Common myeloid progenitor, CD34-positive (primary cell): Measurements from ENCODE around the gene CD52.
A peak's percentile ranks its signal among the peaks of the same experiment; 100 is the strongest.

Experiments
- CTCF ChIA-PET: fragments of 350-600 bp; sonication (Branson Sonifier 250); formaldehyde crosslinking; loops from one replicate; lab custom pipeline; 2021; ENCODE audit warnings: antibody characterized with exemption; lab: Charles Lee
- POLR2A ChIA-PET: fragments of 350-600 bp; sonication (Branson Sonifier 250); formaldehyde crosslinking; loops from one replicate; lab custom pipeline; 2021; ENCODE audit warnings: antibody characterized with exemption; lab: Charles Lee
- DNase-seq, 3 donors: peaks; one replicate each; pipeline versions ENCODE4 v3.0.0 to v3.0.0-alpha.2; 2013
- H3K27ac ChIP-seq, 2 experiments: 1 replicate in 1 of 2; 2 replicates in 1 of 2; pipeline ENCODE4 v1.7.0; 2013; ENCODE audit warnings: inconsistent platforms in 2 of 2, low read length in 2 of 2, mild to moderate bottlenecking in 2 of 2, low read depth in 1 of 2, moderate library complexity in 1 of 2; ENCODE audit not compliant: severe bottlenecking in 2 of 2, insufficient read depth in 1 of 2, poor library complexity in 1 of 2
- H3K27me3 ChIP-seq, 5 experiments: replicated peaks in 2 of 5; 1 replicate in 3 of 5; 2 replicates in 2 of 5; pipeline versions ENCODE4 v1.6.1 to v1.7.0; 2013; ENCODE audit warnings: low read length in 4 of 5, mild to moderate bottlenecking in 2 of 5, moderate library complexity in 2 of 5, inconsistent platforms in 1 of 5; ENCODE audit not compliant: insufficient read depth in 5 of 5, control insufficient read depth in 4 of 5
- H3K36me3 ChIP-seq, 4 experiments: 1 replicate in 2 of 4; 2 replicates in 2 of 4; pipeline versions ENCODE4 v1.6.1 to v1.7.0; 2013; ENCODE audit warnings: low read length in 3 of 4, control low read depth in 1 of 4, mild to moderate bottlenecking in 1 of 4; ENCODE audit not compliant: control insufficient read depth in 4 of 4, insufficient read depth in 4 of 4
- H3K4me1 ChIP-seq, 4 experiments: 1 replicate in 3 of 4; 2 replicates in 1 of 4; pipeline versions ENCODE4 v1.6.1 to v1.7.1; 2013; ENCODE audit warnings: low read length in 3 of 4, mild to moderate bottlenecking in 3 of 4, control low read depth in 1 of 4, inconsistent platforms in 1 of 4, moderate library complexity in 1 of 4; ENCODE audit not compliant: control insufficient read depth in 4 of 4, insufficient read depth in 4 of 4; ENCODE audit errors: control extremely low read depth in 1 of 4
- H3K4me3 ChIP-seq, 7 experiments: 1 replicate in 4 of 7; 2 replicates in 3 of 7; pipeline versions ENCODE4 v1.5.1 to v1.7.0; 2013; ENCODE audit warnings: mild to moderate bottlenecking in 7 of 7, low read length in 6 of 7, moderate library complexity in 6 of 7, inconsistent platforms in 2 of 7, low read depth in 2 of 7, control low read depth in 1 of 7; ENCODE audit not compliant: insufficient read depth in 4 of 7, control insufficient read depth in 1 of 7; ENCODE audit errors: extremely low read depth in 1 of 7
- H3K9me3 ChIP-seq, 5 experiments: 1 replicate in 4 of 5; 2 replicates in 1 of 5; pipeline versions ENCODE4 v1.6.1 to v1.7.1; 2013; ENCODE audit warnings: low read length in 4 of 5, mild to moderate bottlenecking in 2 of 5, inconsistent platforms in 1 of 5, low read depth in 1 of 5, moderate library complexity in 1 of 5; ENCODE audit not compliant: control insufficient read depth in 4 of 5, insufficient read depth in 2 of 5; ENCODE audit errors: control extremely low read depth in 1 of 5
- WGBS: methylation state at CpG from one replicate; pipeline ENCODE4 v1.1.5; 2013; ENCODE audit not compliant: insufficient coverage; 5-methylcytosine and 5-hydroxymethylcytosine counted together

Gene CD52

DNA sequence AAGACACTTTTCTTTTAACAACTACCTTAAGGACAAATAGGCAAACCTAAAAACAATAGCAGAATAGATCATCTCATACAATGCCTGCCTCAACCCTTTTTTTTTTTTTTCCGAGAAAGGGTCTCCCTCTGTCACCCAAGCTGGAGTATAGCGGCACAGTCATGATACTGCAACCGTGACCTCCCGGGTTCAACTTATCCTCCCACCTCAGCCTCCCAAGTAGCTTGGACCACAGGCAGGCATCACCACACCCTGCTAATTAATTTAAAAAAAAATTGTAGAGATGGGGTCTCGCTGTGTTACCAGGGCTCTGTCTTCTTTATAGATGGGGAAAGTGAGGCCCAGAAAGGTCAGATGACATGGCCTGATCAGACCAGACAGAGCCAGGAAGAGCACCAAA lies 29.9 kb upstream of the CD52 start:
- Histone ChIP-seq H3K9me3 (no peaks in the 10 kb centered on the region), H3K36me3 (peaks cover 0 to 20% (median 4%) of the 10 kb centered on the region in 4 experiments), H3K4me1 (peaks cover 27 to 97% (median 95%) of the 10 kb centered on the region in 4 experiments), H3K27ac (peak overlapping the region; percentile 91 to 92), H3K27me3 (no peaks in the 10 kb centered on the region), H3K4me3 (peak overlapping the region in 2 of 7 experiments; percentile 2 to 9)
- no CpG with 5 or more reads among the region's 5 CpGs for WGBS
- CTCF ChIA-PET, result interaction anchor here (0.9 to 10.7 kb wide), 10 partner anchors 9 to 129 kb away, joined by 3 to 161 read pairs (median 5); partner anchors contain the start of genes CD52, SH3BGRL3 and UBXN11
- POLR2A ChIA-PET, result interaction anchor here (0.6 to 4.6 kb wide), 5 partner anchors 9 to 30 kb away, joined by 3 to 28 read pairs (median 5); partner anchors contain the start of gene CD52
- DNase-seq, result peak in 2 of 3 donors; percentile 50 to 67

DNA sequence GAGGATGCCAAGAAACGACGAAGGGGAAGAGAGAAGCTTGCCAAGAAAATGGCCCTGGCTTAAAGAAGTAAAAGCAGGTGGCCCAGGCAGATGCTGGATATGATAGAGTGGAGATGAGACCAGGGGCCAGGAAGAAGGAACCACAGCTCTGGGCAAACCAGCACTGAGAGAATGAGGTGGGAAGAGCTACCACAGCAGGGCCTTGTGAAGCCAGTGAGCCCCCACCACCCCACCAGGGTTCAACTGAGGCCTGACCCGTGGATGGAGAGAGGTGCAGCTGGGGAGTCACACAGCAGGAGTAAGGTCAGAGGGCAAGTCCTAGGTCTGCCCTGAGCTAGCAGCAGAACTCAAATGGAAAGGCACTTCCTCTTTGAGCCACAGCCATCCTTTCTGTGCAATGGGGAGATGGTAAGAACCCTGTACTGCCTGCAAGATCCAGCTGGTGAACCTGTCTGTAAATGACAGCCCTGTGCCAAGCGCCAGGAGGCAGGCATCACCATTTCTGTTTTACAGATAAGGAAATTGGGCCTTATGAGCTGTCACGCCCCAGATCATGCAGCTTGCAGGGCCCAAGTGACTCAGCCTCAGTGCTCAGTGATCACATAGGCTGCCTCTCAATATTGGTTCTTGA lies 29.3 kb upstream of the CD52 start:
- Histone ChIP-seq H3K36me3 (peaks cover 0 to 18% (median 1%) of the 10 kb centered on the region in 4 experiments), H3K27ac (peak overlapping the region; percentile 91 to 92), H3K27me3 (no peaks in the 10 kb centered on the region), H3K4me1 (peaks cover 27 to 95% (median 92%) of the 10 kb centered on the region in 4 experiments), H3K9me3 (no peaks in the 10 kb centered on the region), H3K4me3 (peak overlapping the region in 2 of 7 experiments; percentile 19 to 35)
- DNase-seq, result peak; percentile 72 to 94 (median 94)
- CTCF ChIA-PET, result interaction anchor here (0.9 to 10.7 kb wide), 15 partner anchors 8 to 128 kb away, joined by 3 to 161 read pairs (median 4); partner anchors contain the start of genes CD52, SH3BGRL3 and UBXN11
- POLR2A ChIA-PET, result interaction anchor here (0.6 to 4.6 kb wide), 9 partner anchors 9 to 87 kb away, joined by 3 to 28 read pairs (median 5); partner anchors contain the start of genes CD52 and SH3BGRL3
- 8% methylated on average over 4 of the region's 5 CpGs for WGBS

DNA sequence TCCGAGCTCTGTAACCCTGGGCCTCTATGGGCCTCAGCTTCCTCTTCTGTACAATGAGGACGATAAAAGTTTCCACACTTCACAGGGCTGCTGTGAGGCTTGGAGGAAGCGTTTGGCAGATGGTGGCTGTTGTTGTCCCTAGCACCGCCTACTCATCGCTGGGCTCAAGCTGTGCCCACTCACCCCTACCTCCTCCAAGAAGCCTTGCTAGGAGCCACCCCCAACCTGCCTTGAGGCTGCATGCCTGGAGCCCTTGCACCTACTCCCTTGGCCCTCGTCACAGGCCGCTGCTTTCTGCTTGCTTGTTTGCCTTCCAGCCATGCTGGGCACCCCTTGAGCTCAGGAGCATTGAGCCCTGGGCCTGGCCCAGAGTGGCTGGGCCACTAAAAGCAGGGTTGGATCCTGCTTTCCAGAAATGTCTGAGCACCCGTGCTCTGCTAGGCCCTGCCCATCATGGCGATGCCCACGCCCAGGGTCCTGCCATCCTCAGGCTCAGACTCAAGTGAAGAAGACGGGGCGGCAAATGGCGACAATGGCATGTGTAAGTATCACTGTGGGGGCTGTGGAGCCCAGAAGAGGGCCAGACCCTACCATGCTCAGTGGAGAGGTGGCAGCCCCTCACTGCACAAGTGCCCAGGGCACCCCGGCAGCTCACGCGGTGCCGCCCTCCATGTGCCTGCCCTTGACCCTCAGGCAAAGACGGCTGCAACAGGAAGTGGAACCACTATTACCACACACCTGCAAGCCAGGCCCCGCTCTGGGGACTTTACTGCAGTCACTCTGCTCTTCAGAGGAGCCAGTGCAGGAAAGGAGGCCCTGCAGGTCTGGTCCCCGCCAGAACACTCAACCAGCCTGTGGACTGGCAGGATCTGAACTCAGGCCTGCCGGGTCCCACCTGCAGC lies 28.3 kb upstream of the CD52 start:
- POLR2A ChIA-PET, result interaction anchor here (0.5 to 4.6 kb wide), 9 partner anchors 10 to 182 kb away, joined by 3 to 28 read pairs (median 4); partner anchors contain the start of genes CD52, HMGN2 and SH3BGRL3
- CTCF ChIA-PET, result interaction anchor here (0.9 to 10.7 kb wide), 13 partner anchors 11 to 102 kb away, joined by 3 to 161 read pairs (median 5); partner anchors contain the start of genes CD52, SH3BGRL3 and UBXN11
- Histone ChIP-seq H3K4me1 (peaks cover 27 to 85% (median 83%) of the 10 kb centered on the region in 4 experiments), H3K4me3 (peak overlapping the region in 3 of 7 experiments; percentile 20 to 37 (median 35)), H3K27ac (peak overlapping the region; percentile 91 to 92), H3K27me3 (no peaks in the 10 kb centered on the region), H3K9me3 (no peaks in the 10 kb centered on the region), H3K36me3 (peaks cover 0 to 19% (median 3%) of the 10 kb centered on the region in 4 experiments)
- WGBS, result 46% methylated on average over 18 of the region's 21 CpGs
- peak; percentile 77 to 98 (median 98) for DNase-seq

DNA sequence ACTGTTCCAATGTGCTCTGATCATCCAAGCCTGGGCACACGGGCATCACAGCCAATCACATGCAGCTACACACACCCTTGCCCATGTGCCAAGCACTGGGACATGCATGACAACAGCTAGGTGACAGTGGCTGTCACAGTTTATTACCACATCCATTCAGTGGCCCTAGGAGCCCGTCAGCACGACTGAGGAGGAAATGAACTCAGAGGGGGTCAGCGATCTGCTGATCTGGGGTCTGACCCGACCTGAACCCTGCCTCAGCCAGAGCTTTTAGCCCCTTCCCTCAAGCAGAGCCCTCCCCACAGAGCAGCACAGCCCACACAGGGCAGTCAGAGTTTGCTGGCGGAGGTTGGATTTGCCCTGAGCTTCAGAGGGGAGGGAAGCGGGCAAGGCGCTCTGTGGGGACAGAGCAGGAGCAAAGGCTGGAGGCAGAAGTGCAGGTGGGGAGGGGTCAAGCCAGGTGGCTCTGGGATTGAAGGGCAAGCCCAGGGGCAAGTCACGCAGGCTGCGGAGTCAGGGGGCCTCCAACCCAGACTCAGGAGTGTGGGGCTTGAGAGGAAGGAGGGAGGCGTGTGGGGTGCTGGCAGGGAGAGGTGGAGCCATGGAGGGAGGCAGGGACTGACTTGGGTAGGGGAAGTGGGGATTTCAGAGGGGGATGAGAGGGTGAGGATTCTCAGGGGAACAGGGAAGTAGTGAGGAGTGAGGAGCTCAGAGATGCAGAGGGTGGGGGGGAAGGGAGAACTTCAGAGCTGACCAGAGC lies 27.5 kb upstream of the CD52 start:
- Histone ChIP-seq H3K4me1 (peaks cover 26 to 76% (median 74%) of the 10 kb centered on the region in 4 experiments), H3K27me3 (no peaks in the 10 kb centered on the region), H3K4me3 (peak overlapping the region in 3 of 7 experiments; percentile 13 to 23 (median 20)), H3K9me3 (no peaks in the 10 kb centered on the region), H3K36me3 (peaks cover 0 to 22% (median 2%) of the 10 kb centered on the region in 4 experiments), H3K27ac (peak overlapping the region; percentile 91 to 92)
- DNase-seq, result peak in 2 of 3 donors; percentile 67 to 72
- 59% methylated on average over 10 of the region's 11 CpGs for WGBS
- POLR2A ChIA-PET, result interaction anchor here (0.5 to 4.6 kb wide), 4 partner anchors 11 to 166 kb away, joined by 3 to 26 read pairs (median 4); partner anchors contain the start of gene SH3BGRL3
- CTCF ChIA-PET, result interaction anchor here (0.9 to 10.7 kb wide), 5 partner anchors 13 to 74 kb away, joined by 3 to 161 read pairs (median 26); partner anchors contain the start of genes CD52, SH3BGRL3 and UBXN11

DNA sequence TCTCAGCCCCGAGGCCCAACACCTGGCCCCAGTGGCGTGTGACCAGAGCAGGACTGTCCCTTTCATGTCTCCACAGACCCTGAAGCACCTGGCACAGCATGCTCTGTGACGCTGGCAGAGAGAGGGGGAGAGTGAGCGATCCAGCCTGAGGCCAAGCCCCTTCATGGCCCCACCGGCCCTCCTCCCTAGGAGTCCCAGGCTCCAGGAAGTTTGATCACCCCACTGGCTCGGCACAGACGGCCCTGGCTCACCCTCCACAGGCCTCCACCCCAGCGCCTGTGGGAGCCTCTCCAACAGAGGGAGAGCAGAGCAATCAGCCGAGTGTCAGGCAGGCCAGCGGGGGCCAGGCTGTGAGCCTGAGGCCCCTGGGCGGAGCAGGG lies 26.9 kb upstream of the CD52 start:
- H3K9me3 ChIP-seq, result no peaks in the 10 kb centered on the region
- peak overlapping the region; percentile 91 to 92 for H3K27ac ChIP-seq
- DNase-seq, result no peak
- ChIA-PET POLR2A (interaction anchor here (0.6 to 4.6 kb wide), 3 partner anchors 11 to 29 kb away, joined by 3 to 26 read pairs (median 3); partner anchors contain the start of gene SH3BGRL3), CTCF (interaction anchor here (4.8 to 10.7 kb wide), 3 partner anchors 14 to 29 kb away, joined by 26 to 161 read pairs (median 110); partner anchors contain the start of genes CD52, SH3BGRL3 and UBXN11)
- H3K27me3 ChIP-seq, result no peaks in the 10 kb centered on the region
- peak overlapping the region in 1 of 7 experiments; percentile 32 for H3K4me3 ChIP-seq
- peaks cover 26 to 71% (median 68%) of the 10 kb centered on the region in 4 experiments for H3K4me1 ChIP-seq
- H3K36me3 ChIP-seq, result peaks cover 0 to 26% (median 4%) of the 10 kb centered on the region in 4 experiments
- 75% methylated on average over 10 of the region's 11 CpGs for WGBS
